Panc1 (cell line): ENCODE results near the gene SERPINE2. TPM values are rescaled to one million over a fixed set of nuclear protein-coding genes. Genes with fewer than 3 reads are reported as not detected.

ENCODE experiments used
- ATAC-seq: fragments of 200-7000 bp; cut with Tn5 transposase; 2 replicates; pipeline ENCODE4 v1.9.1; 2020; ENCODE audit warnings: mild to moderate bottlenecking, moderate library complexity
- BruUV-seq: library from RNA; stranded (reverse); fragments of 400-500 nt; replicated peaks from 2 replicates; lab custom pipeline; 2021; lab: Mats Ljungman, UMichigan
- CTCF ChIA-PET: fragments of 300-600 bp; sonication (Branson Sonifier 250); formaldehyde crosslinking; loops from one replicate; lab custom pipeline; 2022; ENCODE audit warnings: antibody characterized with exemption; lab: Charles Lee
- POLR2A ChIA-PET: fragments of 300-600 bp; sonication (Branson Sonifier 250); formaldehyde crosslinking; loops from one replicate; lab custom pipeline; 2022; ENCODE audit warnings: antibody characterized with exemption; lab: Charles Lee
- DNase-seq: peaks from one replicate; pipeline ENCODE4 v3.0.0-alpha.2; 2010; ENCODE audit warnings: low read depth, low spot score
- H3K27ac ChIP-seq: 2 replicates; pipeline ENCODE4 v1.5.1; 2011; ENCODE audit warnings: mild to moderate bottlenecking, low read length, inconsistent platforms
- H3K27me3 ChIP-seq: fragments of 200-500 bp; sonication (Bioruptor generic); 2 replicates; pipeline ENCODE4 v1.6.0; 2014; ENCODE audit warnings: low read length, inconsistent platforms; ENCODE audit not compliant: control insufficient read depth, insufficient read depth
- H3K36me3 ChIP-seq: fragments of 200-500 bp; sonication (Bioruptor generic); 2 replicates; pipeline ENCODE4 v1.5.1; 2014; ENCODE audit warnings: inconsistent platforms, mild to moderate bottlenecking, low read length, moderate library complexity; ENCODE audit not compliant: control insufficient read depth, insufficient read depth
- H3K4me1 ChIP-seq: 2 replicates; pipeline ENCODE4 v1.5.1; 2011; ENCODE audit warnings: inconsistent platforms, mild to moderate bottlenecking, low read length, moderate library complexity; ENCODE audit not compliant: control insufficient read depth, insufficient read depth
- H3K4me3 ChIP-seq, 2 experiments: 2 replicates each; pipeline ENCODE4 v1.5.1; 2011 to 2012; ENCODE audit warnings: low read depth in 2 of 2, low read length in 2 of 2, mild to moderate bottlenecking in 2 of 2, inconsistent platforms in 1 of 2, moderate library complexity in 1 of 2
- H3K9me3 ChIP-seq: fragments of 200-500 bp; sonication (Bioruptor generic); 2 replicates; pipeline ENCODE4 v1.5.1; 2014; ENCODE audit warnings: low read depth, mild to moderate bottlenecking, inconsistent platforms, low read length, moderate library complexity; ENCODE audit not compliant: control insufficient read depth, insufficient read depth
- POLR2AphosphoS5 ChIP-seq: IDR thresholded peaks from 2 replicates; pipeline ENCODE4 v1.6.1; 2012; ENCODE audit warnings: mild to moderate bottlenecking, low read depth, low read length, moderate library complexity
- SIN3A ChIP-seq: IDR thresholded peaks from 2 replicates; pipeline ENCODE4 v1.6.1; 2012; ENCODE audit warnings: low read depth, mild to moderate bottlenecking, low read length, moderate library complexity, borderline replicate concordance; ENCODE audit not compliant: insufficient read depth
- TCF7L2 ChIP-seq: IDR thresholded peaks from 2 replicates; pipeline ENCODE4 v1.6.1; 2011; ENCODE audit warnings: mild to moderate bottlenecking, low read depth, low read length, inconsistent platforms
- in situ Hi-C: cut with HindIII; loops from 2 replicates; pipeline ENCODE4 v1.10.0; 2016; ENCODE audit warnings: low sequenced_read_pairs, low pct_unique_long_range_greater_than_20kb
- intact Hi-C: fragments of 100-400 bp; cut with micrococcal nuclease; formaldehyde crosslinking; loops from one replicate; pipeline ENCODE4 v1.10.0; 2022; ENCODE audit not compliant: unreplicated experiment
- total RNA-seq: library from RNA; stranded (reverse); gene quantifications from one replicate; pipeline ENCODE4 v1.2.1, GENCODE V29; 2021; ENCODE audit not compliant: unreplicated experiment
- TF ChIP-seq, protein P1 (sequence below), 2 experiments: IDR thresholded peaks; 2 replicates each; pipeline ENCODE4 v1.6.1; 2011 to 2012; ENCODE audit warnings: low read depth in 2 of 2, control low read depth in 1 of 2, low read length in 1 of 2, mild to moderate bottlenecking in 1 of 2, moderate library complexity in 1 of 2; ENCODE audit not compliant: insufficient read depth in 1 of 2
- TF ChIP-seq, protein P2 (sequence below): fragments of 450-650 bp; IDR thresholded peaks from 2 replicates; pipeline ENCODE4 v1.5.1; 2017; ENCODE audit warnings: mild to moderate bottlenecking

SERPINE2 gene
- total RNA-seq, 1 experiment from 2014 or later, result 3.1 TPM

GRCh38 chr2:224078656-224079055 lies 39.6 kb upstream of the SERPINE2 start:
- CTCF ChIA-PET, result no interaction called here

GRCh38 chr2:224077773-224078507 lies 38.9 kb upstream of the SERPINE2 start:
- ATAC-seq (no peak), DNase-seq (no peak)
- BruUV-seq, result no TSS peak

More at GRCh38 chr2:224078656-224079055, 39.6 kb upstream of the SERPINE2 start:
- intact Hi-C loops, result no loop called here
- no peak overlapping the region for H3K27ac ChIP-seq
- POLR2A ChIA-PET, result no interaction called here
- no peak for DNase-seq
- no peaks in the 10 kb centered on the region for H3K4me1 ChIP-seq
- no peak for ATAC-seq
- no peaks in the 10 kb centered on the region for H3K27me3 ChIP-seq
- BruUV-seq, result no TSS peak
- H3K4me3 ChIP-seq, result no peak overlapping the region
- H3K9me3 ChIP-seq, result no peaks in the 10 kb centered on the region
- in situ Hi-C loops, result no loop called here
- no peaks in the 10 kb centered on the region for H3K36me3 ChIP-seq
- TF ChIP-seq SIN3A (no peak), POLR2AphosphoS5 (no peak)
- TF ChIP-seq, protein P1, sequence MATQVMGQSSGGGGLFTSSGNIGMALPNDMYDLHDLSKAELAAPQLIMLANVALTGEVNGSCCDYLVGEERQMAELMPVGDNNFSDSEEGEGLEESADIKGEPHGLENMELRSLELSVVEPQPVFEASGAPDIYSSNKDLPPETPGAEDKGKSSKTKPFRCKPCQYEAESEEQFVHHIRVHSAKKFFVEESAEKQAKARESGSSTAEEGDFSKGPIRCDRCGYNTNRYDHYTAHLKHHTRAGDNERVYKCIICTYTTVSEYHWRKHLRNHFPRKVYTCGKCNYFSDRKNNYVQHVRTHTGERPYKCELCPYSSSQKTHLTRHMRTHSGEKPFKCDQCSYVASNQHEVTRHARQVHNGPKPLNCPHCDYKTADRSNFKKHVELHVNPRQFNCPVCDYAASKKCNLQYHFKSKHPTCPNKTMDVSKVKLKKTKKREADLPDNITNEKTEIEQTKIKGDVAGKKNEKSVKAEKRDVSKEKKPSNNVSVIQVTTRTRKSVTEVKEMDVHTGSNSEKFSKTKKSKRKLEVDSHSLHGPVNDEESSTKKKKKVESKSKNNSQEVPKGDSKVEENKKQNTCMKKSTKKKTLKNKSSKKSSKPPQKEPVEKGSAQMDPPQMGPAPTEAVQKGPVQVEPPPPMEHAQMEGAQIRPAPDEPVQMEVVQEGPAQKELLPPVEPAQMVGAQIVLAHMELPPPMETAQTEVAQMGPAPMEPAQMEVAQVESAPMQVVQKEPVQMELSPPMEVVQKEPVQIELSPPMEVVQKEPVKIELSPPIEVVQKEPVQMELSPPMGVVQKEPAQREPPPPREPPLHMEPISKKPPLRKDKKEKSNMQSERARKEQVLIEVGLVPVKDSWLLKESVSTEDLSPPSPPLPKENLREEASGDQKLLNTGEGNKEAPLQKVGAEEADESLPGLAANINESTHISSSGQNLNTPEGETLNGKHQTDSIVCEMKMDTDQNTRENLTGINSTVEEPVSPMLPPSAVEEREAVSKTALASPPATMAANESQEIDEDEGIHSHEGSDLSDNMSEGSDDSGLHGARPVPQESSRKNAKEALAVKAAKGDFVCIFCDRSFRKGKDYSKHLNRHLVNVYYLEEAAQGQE (IDR thresholded peaks at IDR 0.05; ENCODE audit: insufficient read depth in 1 of 2, low read depth in 2 of 2, low read length in 1 of 2), result no peak
- TF ChIP-seq, protein P2, sequence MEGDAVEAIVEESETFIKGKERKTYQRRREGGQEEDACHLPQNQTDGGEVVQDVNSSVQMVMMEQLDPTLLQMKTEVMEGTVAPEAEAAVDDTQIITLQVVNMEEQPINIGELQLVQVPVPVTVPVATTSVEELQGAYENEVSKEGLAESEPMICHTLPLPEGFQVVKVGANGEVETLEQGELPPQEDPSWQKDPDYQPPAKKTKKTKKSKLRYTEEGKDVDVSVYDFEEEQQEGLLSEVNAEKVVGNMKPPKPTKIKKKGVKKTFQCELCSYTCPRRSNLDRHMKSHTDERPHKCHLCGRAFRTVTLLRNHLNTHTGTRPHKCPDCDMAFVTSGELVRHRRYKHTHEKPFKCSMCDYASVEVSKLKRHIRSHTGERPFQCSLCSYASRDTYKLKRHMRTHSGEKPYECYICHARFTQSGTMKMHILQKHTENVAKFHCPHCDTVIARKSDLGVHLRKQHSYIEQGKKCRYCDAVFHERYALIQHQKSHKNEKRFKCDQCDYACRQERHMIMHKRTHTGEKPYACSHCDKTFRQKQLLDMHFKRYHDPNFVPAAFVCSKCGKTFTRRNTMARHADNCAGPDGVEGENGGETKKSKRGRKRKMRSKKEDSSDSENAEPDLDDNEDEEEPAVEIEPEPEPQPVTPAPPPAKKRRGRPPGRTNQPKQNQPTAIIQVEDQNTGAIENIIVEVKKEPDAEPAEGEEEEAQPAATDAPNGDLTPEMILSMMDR, result no peak

More at GRCh38 chr2:224077773-224078507, 38.9 kb upstream of the SERPINE2 start:
- in situ Hi-C loops, result no loop called here
- intact Hi-C loops, result no loop called here
- TF ChIP-seq POLR2AphosphoS5 (no peak), TCF7L2 (no peak), SIN3A (no peak)
- TF ChIP-seq, protein P2, result no peak
- TF ChIP-seq, protein P1 (IDR thresholded peaks at IDR 0.05; ENCODE audit: insufficient read depth in 1 of 2, low read depth in 2 of 2, low read length in 1 of 2), result no peak
- H3K36me3 ChIP-seq, result no peaks in the 10 kb centered on the region
- CTCF ChIA-PET, result no interaction called here
- H3K27me3 ChIP-seq, result no peaks in the 10 kb centered on the region
- H3K4me3 ChIP-seq, result no peak overlapping the region
- H3K4me1 ChIP-seq, result no peaks in the 10 kb centered on the region
- no peak overlapping the region for H3K27ac ChIP-seq
- POLR2A ChIA-PET, result no interaction called here
- no peaks in the 10 kb centered on the region for H3K9me3 ChIP-seq
